IMR-90 (cell line): ENCODE measurements around the gene NEU1. TPM values are rescaled to one million over a fixed set of nuclear protein-coding genes. Genes with fewer than 3 reads are reported as not detected.
"Not testable (repeated sequence)": the region's sequence is repeated elsewhere in the genome, so short reads cannot be mapped to it uniquely, and the experiment has no call there.

ENCODE experiments used
- ATAC-seq: fragments of 200-7000 bp; cut with Tn5 transposase; 2 replicates; pipeline ENCODE4 v1.9.1; 2020; ENCODE audit warnings: low read depth, mild to moderate bottlenecking, moderate library complexity
- BruUV-seq: library from RNA; stranded (reverse); fragments of 400-500 nt; replicated peaks from 2 replicates; lab custom pipeline; 2021; lab: Mats Ljungman, UMichigan
- CTCF ChIA-PET: fragments of 300-600 bp; formaldehyde crosslinking; extraction: SDS; loops from one replicate; lab custom pipeline; 2021; ENCODE audit warnings: antibody characterized with exemption; lab: Yijun Ruan, JAX
- POLR2A ChIA-PET: fragments of 300-600 bp; sonication (Branson Sonifier 250); formaldehyde crosslinking; loops from one replicate; lab custom pipeline; 2022; ENCODE audit warnings: antibody characterized with exemption; ENCODE audit not compliant: unreplicated experiment; lab: Charles Lee
- DNase-seq: peaks from one replicate; pipeline ENCODE4 v3.0.0; 2013
- H2AFZ ChIP-seq: replicated peaks from 2 replicates; pipeline ENCODE3; 2013; ENCODE audit warnings: low read length, mild to moderate bottlenecking; ENCODE audit not compliant: poor library complexity
- H2AK5ac ChIP-seq: 2 replicates; pipeline ENCODE4 v1.6.1; 2013; ENCODE audit warnings: low read depth, low read length, inconsistent platforms
- H2AK9ac ChIP-seq: replicated peaks from 2 replicates; pipeline ENCODE3; 2013; ENCODE audit warnings: mild to moderate bottlenecking, low read depth, low read length, moderate library complexity; ENCODE audit not compliant: poor library complexity
- H2BK120ac ChIP-seq: 2 replicates; pipeline ENCODE4 v1.6.1; 2013; ENCODE audit warnings: low read depth, low read length, inconsistent platforms
- H2BK15ac ChIP-seq: 3 replicates; pipeline ENCODE4 v1.6.1; 2013; ENCODE audit warnings: low read depth, low read length, inconsistent platforms
- H2BK20ac ChIP-seq: 2 replicates; pipeline ENCODE4 v1.6.1; 2013; ENCODE audit warnings: low read depth, mild to moderate bottlenecking, inconsistent platforms, low read length, moderate library complexity
- H2BK5ac ChIP-seq: 2 replicates; pipeline ENCODE4 v1.6.1; 2013; ENCODE audit warnings: mild to moderate bottlenecking, low read depth, low read length, inconsistent platforms; ENCODE audit not compliant: poor library complexity, severe bottlenecking
- H3K14ac ChIP-seq: replicated peaks from 2 replicates; pipeline ENCODE4 v1.6.1; 2013; ENCODE audit warnings: low read depth, low read length, inconsistent platforms
- H3K18ac ChIP-seq: 2 replicates; pipeline ENCODE4 v1.6.1; 2013; ENCODE audit warnings: low read depth, low read length, control low read depth
- H3K23ac ChIP-seq: 2 replicates; pipeline ENCODE4 v1.6.1; 2013; ENCODE audit warnings: low read depth, low read length, inconsistent platforms
- H3K27ac ChIP-seq: 2 replicates; pipeline ENCODE4 v1.5.1; 2013; ENCODE audit warnings: mild to moderate bottlenecking, control low read depth, low read length; ENCODE audit not compliant: insufficient read depth
- H3K27me3 ChIP-seq: 2 replicates; pipeline ENCODE4 v1.6.1; 2013; ENCODE audit warnings: low read length; ENCODE audit not compliant: control insufficient read depth, insufficient read depth
- H3K36me3 ChIP-seq: 2 replicates; pipeline ENCODE4 v1.6.1; 2013; ENCODE audit warnings: low read length, mixed read lengths; ENCODE audit not compliant: control insufficient read depth, insufficient read depth
- H3K4ac ChIP-seq: 2 replicates; pipeline ENCODE4 v1.6.1; 2013; ENCODE audit warnings: low read depth, low read length, inconsistent platforms
- H3K4me1 ChIP-seq: 2 replicates; pipeline ENCODE4 v1.6.1; 2013; ENCODE audit warnings: low read length, mixed read lengths; ENCODE audit not compliant: control insufficient read depth, insufficient read depth
- H3K4me2 ChIP-seq: 2 replicates; pipeline ENCODE4 v1.6.1; 2013; ENCODE audit warnings: low read depth, mild to moderate bottlenecking, control low read depth, low read length, moderate library complexity
- H3K4me3 ChIP-seq: 2 replicates; pipeline ENCODE4 v1.5.1; 2013; ENCODE audit warnings: low read depth, mild to moderate bottlenecking, control low read depth, low read length, moderate library complexity; ENCODE audit not compliant: insufficient read depth
- H3K56ac ChIP-seq: 2 replicates; pipeline ENCODE4 v1.6.1; 2013; ENCODE audit warnings: low read length, inconsistent platforms; ENCODE audit not compliant: insufficient read depth; ENCODE audit errors: extremely low read depth
- H3K79me1 ChIP-seq, 2 experiments: 2 replicates each; pipeline ENCODE4 v1.6.1; 2013; ENCODE audit warnings: low read length in 2 of 2, inconsistent platforms in 1 of 2, low read depth in 1 of 2
- H3K9ac ChIP-seq: 2 replicates; pipeline ENCODE4 v1.6.1; 2013; ENCODE audit warnings: low read depth, low read length, control low read depth
- H3K9me1 ChIP-seq: 2 replicates; pipeline ENCODE4 v1.6.1; 2013; ENCODE audit warnings: low read length, inconsistent platforms; ENCODE audit not compliant: insufficient read depth
- H3K9me3 ChIP-seq: 2 replicates; pipeline ENCODE4 v1.6.1; 2013; ENCODE audit warnings: low read length; ENCODE audit not compliant: control insufficient read depth, insufficient read depth
- H4K20me1 ChIP-seq: 2 replicates; pipeline ENCODE4 v1.6.1; 2013; ENCODE audit warnings: low read length, inconsistent platforms; ENCODE audit not compliant: insufficient read depth
- H4K5ac ChIP-seq: 2 replicates; pipeline ENCODE4 v1.6.1; 2013; ENCODE audit warnings: mild to moderate bottlenecking, low read depth, low read length, control low read depth
- H4K8ac ChIP-seq, 2 experiments: 2 replicates each; pipeline ENCODE4 v1.6.1; 2013; ENCODE audit warnings: low read depth in 2 of 2, low read length in 2 of 2, control low read depth in 1 of 2, inconsistent platforms in 1 of 2
- H4K91ac ChIP-seq: 2 replicates; pipeline ENCODE4 v1.6.1; 2013; ENCODE audit warnings: low read depth, low read length, inconsistent platforms; ENCODE audit not compliant: insufficient read depth
- CEBPB ChIP-seq: IDR thresholded peaks from 2 replicates; pipeline ENCODE4 v1.6.1; 2012; ENCODE audit warnings: low read depth, low read length, improper control_type of control experiment
- RCOR1 ChIP-seq: IDR thresholded peaks from 2 replicates; pipeline ENCODE4 v1.6.1; 2012; ENCODE audit warnings: mild to moderate bottlenecking, low read length, improper control_type of control experiment; ENCODE audit not compliant: insufficient replicate concordance
- WGBS, 2 experiments: methylation state at CpG; one replicate each; pipeline versions ENCODE4 v1.1.5 to v1.1.7; 2013; ENCODE audit warnings: missing lambda C conversion rate in 2 of 2; ENCODE audit not compliant: insufficient read length in 1 of 2; ENCODE audit errors: extremely low coverage in 2 of 2; 5-methylcytosine and 5-hydroxymethylcytosine counted together
- dilution Hi-C: fragments of 300-500 bp; cut with HindIII; formaldehyde crosslinking; loops from one replicate; pipeline ENCODE4 v1.14.3; 2018; ENCODE audit warnings: low sequenced_read_pairs; ENCODE audit not compliant: unreplicated experiment
- in situ Hi-C: fragments of 300-500 bp; cut with MboI; formaldehyde crosslinking; loops from 3 replicates; pipeline ENCODE4 v1.14.3; 2019; ENCODE audit warnings: low sequenced_read_pairs, inconsistent platforms, mixed read lengths
- intact Hi-C: fragments of 100-400 bp; cut with micrococcal nuclease; formaldehyde crosslinking; loops from 2 replicates; pipeline ENCODE4 v1.10.0; 2022
- polyA plus RNA-seq, 3 experiments: library from polyadenylated mRNA; depleted of rRNA; stranded (reverse); fragments of >200 nt; gene quantifications; 2 replicates each; pipeline ENCODE4 v1.2.3, GENCODE V29; 2012; ENCODE audit warnings: low replicate concordance in 1 of 3
- total RNA-seq: library from RNA; depleted of rRNA; stranded (reverse); fragments of >200 nt; gene quantifications from 2 replicates; pipeline ENCODE4 v1.2.3, GENCODE V29; 2012

The NEU1 gene
- total and polyA plus RNA-seq, 2 of the 4 experiments (the other 2 are of a cell fraction): 28.5 to 36.2 TPM

GRCh38 chr6:31907158-31907813, 44.7 kb upstream of the NEU1 start:
- in situ Hi-C loops (no loop called here), dilution Hi-C loops (no loop called here), intact Hi-C loops (no loop called here)
- TF ChIP-seq RCOR1 (no peak), CEBPB (peak; percentile 93)
- ATAC-seq (peak; percentile 46), DNase-seq (peak; percentile 85)
- H3K14ac ChIP-seq: 0 out of 2 replicates have a peak overlapping the region, but pooled peaks have one; percentile 25
- H3K4me2 ChIP-seq: no peak overlapping the region
- H3K9me1 ChIP-seq: peaks cover 14% of the 10 kb centered on the region; the same call in 1 of the 2 replicates
- H4K8ac ChIP-seq: peak overlapping the region in 1 of 2 experiments; percentile 30; a peak in 1 of 4 replicates
- H2BK120ac ChIP-seq: no peak overlapping the region
- H3K27ac ChIP-seq: peak overlapping the region; percentile 55; the same call in 1 of the 2 replicates
- no peaks in the 10 kb centered on the region for H3K36me3 ChIP-seq
- H3K18ac ChIP-seq: no peak overlapping the region
- H2BK20ac ChIP-seq: no peak overlapping the region
- BruUV-seq: no TSS peak
- H3K56ac ChIP-seq: no peak overlapping the region
- no peak overlapping the region for H2AK9ac ChIP-seq
- ChIA-PET CTCF (interaction anchor here (0.6 to 1.2 kb wide), 2 partner anchors 45 to 686 kb away, joined by 3 read pairs; no protein-coding TSS in a partner anchor), POLR2A (no interaction called here)
- H2AFZ ChIP-seq: peak overlapping the region; percentile 26
- H3K4me1 ChIP-seq: peaks cover 10% of the 10 kb centered on the region
- no peak overlapping the region for H3K9ac ChIP-seq
- H3K4me3 ChIP-seq: no peak overlapping the region
- no peaks in the 10 kb centered on the region for H3K27me3 ChIP-seq
- no peak overlapping the region for H4K91ac ChIP-seq
- H4K5ac ChIP-seq: no peak overlapping the region
- no peak overlapping the region for H2BK5ac ChIP-seq
- no peaks in the 10 kb centered on the region for H3K9me3 ChIP-seq
- H3K23ac ChIP-seq: no peak overlapping the region
- 7% methylated on average over 2 of the region's 7 CpGs; no CpG with 5 or more reads in 1 of the 2 experiments for WGBS, 2 experiments
- no peak overlapping the region for H2BK15ac ChIP-seq
- peak overlapping the region; percentile 52; the same call in 1 of the 2 replicates for H3K4ac ChIP-seq
- H2AK5ac ChIP-seq: 0 out of 2 replicates have a peak overlapping the region, but pooled peaks have one; percentile 15
- no peaks in the 10 kb centered on the region for H4K20me1 ChIP-seq
- H3K79me1 ChIP-seq: no peaks in the 10 kb centered on the region

GRCh38 chr6:31906727-31907126, 44.1 kb upstream of the NEU1 start:
- H2BK120ac ChIP-seq, H3K27ac ChIP-seq, in situ Hi-C loops, H2BK20ac ChIP-seq, H3K9me1 ChIP-seq, H3K14ac ChIP-seq, POLR2A ChIA-PET, H3K23ac ChIP-seq, H2BK5ac ChIP-seq, H4K5ac ChIP-seq, dilution Hi-C loops, H3K4me3 ChIP-seq, H3K4me1 ChIP-seq, H3K18ac ChIP-seq, H3K4me2 ChIP-seq, H4K8ac ChIP-seq, H3K79me1 ChIP-seq, H3K9ac ChIP-seq, ATAC-seq, intact Hi-C loops, DNase-seq, H3K9me3 ChIP-seq, H3K56ac ChIP-seq, H2AFZ ChIP-seq, H4K20me1 ChIP-seq, H2AK5ac ChIP-seq, H2BK15ac ChIP-seq, H3K36me3 ChIP-seq, BruUV-seq, H3K27me3 ChIP-seq, H3K4ac ChIP-seq: not testable (repeated sequence)
- 76% methylated on average over 6 of the region's 8 CpGs; no CpG with 5 or more reads in 1 of the 2 experiments for WGBS, 2 experiments
- CTCF ChIA-PET: interaction anchor here (1.2 to 2.1 kb wide), 2 partner anchors 46 kb away, joined by 3 to 10 read pairs; no protein-coding TSS in a partner anchor
- 0 out of 2 replicates have a peak overlapping the region, but pooled peaks have one; percentile 32 for H4K91ac ChIP-seq
- peak overlapping the region; percentile 61 for H2AK9ac ChIP-seq
